Sigmoid colon (tissue), 4 donors: ENCODE measurements around the gene TRIM44.

Experiments used
- CTCF ChIP-seq, 4 experiments: fragments of 450-650 bp in 3 of 4; fragments of 200-600 bp in 1 of 4; IDR thresholded peaks; one replicate each; pipeline ENCODE4 v1.5.1; 2016 to 2019; ENCODE audit warnings: antibody characterized with exemption in 4 of 4, mild to moderate bottlenecking in 3 of 4, moderate library complexity in 2 of 4
- EP300 ChIP-seq, 4 donors: sonication (generic); formaldehyde crosslinking; IDR thresholded peaks; one replicate each; pipeline ENCODE4 v1.6.1; 2017; ENCODE audit warnings: antibody characterized with exemption in 4 of 4
- POLR2A ChIP-seq, 2 donors: fragments of 450-650 bp; IDR thresholded peaks; one replicate each; pipeline ENCODE4 v1.6.1; 2016; ENCODE audit warnings: antibody characterized with exemption in 2 of 2, mild to moderate bottlenecking in 2 of 2, moderate library complexity in 2 of 2

GRCh38 chr11:35848616-35849015 lies 186.0 kb downstream of the TRIM44 start:
- no peak for TF ChIP-seq EP300 (IDR thresholded peaks at IDR 0.05)
- no peak for TF ChIP-seq CTCF (IDR thresholded peaks at IDR 0.05)
- TF ChIP-seq POLR2A (IDR thresholded peaks at IDR 0.05): no peak
